ENCODE measurements around the gene SLC1A4.

DNA sequence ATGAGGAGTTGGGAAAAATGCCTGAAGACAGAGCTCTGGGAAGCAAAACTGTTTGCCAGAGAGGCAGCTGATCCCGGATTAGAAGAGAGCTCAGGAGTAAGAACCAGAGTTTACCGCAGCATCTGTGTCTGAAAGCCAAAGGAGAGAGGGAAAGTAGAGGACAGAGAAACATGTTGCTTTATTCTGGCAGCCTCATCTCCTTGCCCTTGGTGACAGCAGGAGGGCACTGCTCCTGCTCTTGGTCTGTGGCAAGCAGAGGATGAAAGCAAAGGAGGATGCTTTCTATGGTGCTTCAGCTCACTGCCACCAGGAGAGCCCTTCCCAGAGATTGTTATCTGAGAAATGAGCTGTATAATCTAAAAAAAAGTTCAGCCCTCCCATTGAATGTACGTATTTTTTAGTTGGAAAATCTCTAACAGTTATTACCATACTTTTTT is 7.7 kb downstream of the SLC1A4 start:
- TF ChIP-seq, protein P1, sequence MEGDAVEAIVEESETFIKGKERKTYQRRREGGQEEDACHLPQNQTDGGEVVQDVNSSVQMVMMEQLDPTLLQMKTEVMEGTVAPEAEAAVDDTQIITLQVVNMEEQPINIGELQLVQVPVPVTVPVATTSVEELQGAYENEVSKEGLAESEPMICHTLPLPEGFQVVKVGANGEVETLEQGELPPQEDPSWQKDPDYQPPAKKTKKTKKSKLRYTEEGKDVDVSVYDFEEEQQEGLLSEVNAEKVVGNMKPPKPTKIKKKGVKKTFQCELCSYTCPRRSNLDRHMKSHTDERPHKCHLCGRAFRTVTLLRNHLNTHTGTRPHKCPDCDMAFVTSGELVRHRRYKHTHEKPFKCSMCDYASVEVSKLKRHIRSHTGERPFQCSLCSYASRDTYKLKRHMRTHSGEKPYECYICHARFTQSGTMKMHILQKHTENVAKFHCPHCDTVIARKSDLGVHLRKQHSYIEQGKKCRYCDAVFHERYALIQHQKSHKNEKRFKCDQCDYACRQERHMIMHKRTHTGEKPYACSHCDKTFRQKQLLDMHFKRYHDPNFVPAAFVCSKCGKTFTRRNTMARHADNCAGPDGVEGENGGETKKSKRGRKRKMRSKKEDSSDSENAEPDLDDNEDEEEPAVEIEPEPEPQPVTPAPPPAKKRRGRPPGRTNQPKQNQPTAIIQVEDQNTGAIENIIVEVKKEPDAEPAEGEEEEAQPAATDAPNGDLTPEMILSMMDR (IDR thresholded peaks at IDR 0.05) = no peak
- TF ChIP-seq POLR2A (IDR thresholded peaks at IDR 0.05) = no peak

Data from testis (tissue), 2 donors.